Naive thymus-derived CD4-positive, alpha-beta T cell (primary cell): ENCODE results near the gene OVAAL. TPM values are rescaled to one million over a fixed set of nuclear protein-coding genes. Genes with fewer than 3 reads are reported as not detected.
A peak's percentile ranks its signal among the peaks of the same experiment; 100 is the strongest.

Source experiments
- ATAC-seq: fragments of 150-1000 bp; cut with Tn5 transposase; 2 replicates; pipeline ENCODE4 v1.10.0; 2021; ENCODE audit warnings: mild to moderate bottlenecking, moderate library complexity
- CTCF ChIA-PET: fragments of 350-600 bp; sonication (Branson Sonifier 250); formaldehyde crosslinking; loops from one replicate; lab custom pipeline; 2021; ENCODE audit warnings: antibody characterized with exemption; lab: Charles Lee
- POLR2A ChIA-PET: fragments of 350-600 bp; sonication (Branson Sonifier 250); formaldehyde crosslinking; loops from one replicate; lab custom pipeline; 2021; ENCODE audit warnings: antibody characterized with exemption, inconsistent platforms; lab: Charles Lee
- DNase-seq, 9 donors: peaks; one replicate each; pipeline versions ENCODE4 v3.0.0 to v3.0.0-alpha.2; 2020 to 2022; ENCODE audit warnings: mixed read lengths in 1 of 9
- H3K27ac ChIP-seq: one replicate; pipeline ENCODE4 v1.7.0; 2013; ENCODE audit warnings: mild to moderate bottlenecking, low read depth, low read length, moderate library complexity
- H3K27me3 ChIP-seq, 2 donors: one replicate each; pipeline ENCODE4 v1.7.0; 2013; ENCODE audit warnings: low read length in 2 of 2, mild to moderate bottlenecking in 2 of 2, moderate library complexity in 2 of 2; ENCODE audit not compliant: control insufficient read depth in 2 of 2, insufficient read depth in 2 of 2
- H3K36me3 ChIP-seq, 3 experiments: 1 replicate in 2 of 3; 2 replicates in 1 of 3; pipeline ENCODE4 v1.7.0; 2013; ENCODE audit warnings: low read length in 3 of 3, mild to moderate bottlenecking in 3 of 3, moderate library complexity in 1 of 3; ENCODE audit not compliant: insufficient read depth in 3 of 3, control insufficient read depth in 2 of 3
- H3K4me1 ChIP-seq, 2 donors: one replicate each; pipeline ENCODE4 v1.7.0; 2013; ENCODE audit warnings: low read length in 2 of 2, mild to moderate bottlenecking in 2 of 2, moderate library complexity in 1 of 2; ENCODE audit not compliant: control insufficient read depth in 2 of 2, insufficient read depth in 2 of 2
- H3K4me3 ChIP-seq: 2 replicates; pipeline ENCODE4 v1.7.0; 2013; ENCODE audit warnings: mild to moderate bottlenecking, low read length
- H3K9me3 ChIP-seq, 3 experiments: 1 replicate in 2 of 3; 2 replicates in 1 of 3; pipeline ENCODE4 v1.7.0; 2013; ENCODE audit warnings: low read length in 3 of 3; ENCODE audit not compliant: control insufficient read depth in 2 of 3
- H3K27ac Mint-ChIP-seq, 9 donors: one replicate each; pipeline ENCODE4 v1.8.0; 2020 to 2022; ENCODE audit warnings: mixed read lengths in 9 of 9, mild to moderate bottlenecking in 8 of 9, moderate library complexity in 5 of 9, inconsistent platforms in 2 of 9
- H3K27me3 Mint-ChIP-seq, 5 donors: one replicate each; pipeline ENCODE4 v1.8.0; 2021 to 2022; ENCODE audit warnings: mixed read lengths in 5 of 5, mild to moderate bottlenecking in 1 of 5
- H3K36me3 Mint-ChIP-seq, 5 donors: one replicate each; pipeline ENCODE4 v1.8.0; 2020 to 2022; ENCODE audit warnings: mixed read lengths in 5 of 5, mild to moderate bottlenecking in 3 of 5, inconsistent platforms in 1 of 5
- H3K4me1 Mint-ChIP-seq, 7 donors: one replicate each; pipeline ENCODE4 v1.8.0; 2020 to 2022; ENCODE audit warnings: mixed read lengths in 7 of 7, mild to moderate bottlenecking in 3 of 7, inconsistent platforms in 1 of 7
- H3K4me3 Mint-ChIP-seq, 10 donors: one replicate each; pipeline ENCODE4 v1.8.0; 2020 to 2022; ENCODE audit warnings: mild to moderate bottlenecking in 10 of 10, mixed read lengths in 10 of 10, moderate library complexity in 6 of 10, inconsistent platforms in 2 of 10
- H3K9me3 Mint-ChIP-seq, 11 donors: one replicate each; pipeline ENCODE4 v1.8.0; 2020 to 2022; ENCODE audit warnings: mixed read lengths in 11 of 11, mild to moderate bottlenecking in 4 of 11, inconsistent platforms in 1 of 11, moderate library complexity in 1 of 11
- intact Hi-C, 2 donors: fragments of 100-400 bp; cut with micrococcal nuclease; formaldehyde crosslinking; loops; one replicate each; pipeline ENCODE4 v1.15.1; 2023
- polyA plus RNA-seq, 2 donors: library from polyadenylated mRNA; unstranded; fragments of 300-500 nt; fragmentation: Illumina TruSeq; gene quantifications; one replicate each; pipeline ENCODE4 v1.2.3, GENCODE V29; 2021
- total RNA-seq, 6 experiments: library from RNA in 5 of 6; stranded (reverse) in 5 of 6; gene quantifications; 1 replicate in 5 of 6; 2 replicates in 1 of 6; pipeline ENCODE4 v1.2.3 and lab custom pipeline; 2021 to 2026

The OVAAL gene
- total and polyA plus RNA-seq, 7 experiments from 2014 or later: not detected

GRCh38 chr1:180586671-180587155 lies 27.9 kb downstream of the OVAAL start:
- peaks cover 0 to 28% (median 5%) of the 10 kb centered on the region in 5 donors for H3K27me3 Mint-ChIP-seq
- H3K9me3 Mint-ChIP-seq: peaks cover 0 to 29% (median 6%) of the 10 kb centered on the region in 11 donors
- peak overlapping the region in 1 of 9 donors; percentile 90 for H3K27ac Mint-ChIP-seq
- ATAC-seq (no peak), DNase-seq (no peak)
- peaks cover 0 to 27% (median 0%) of the 10 kb centered on the region in 7 donors for H3K4me1 Mint-ChIP-seq
- no peaks in the 10 kb centered on the region for H3K9me3 ChIP-seq
- no peak overlapping the region for H3K4me3 ChIP-seq
- POLR2A ChIA-PET: no interaction called here
- H3K36me3 ChIP-seq: no peaks in the 10 kb centered on the region
- no peak overlapping the region for H3K4me3 Mint-ChIP-seq
- no peak overlapping the region for H3K27ac ChIP-seq
- no peaks in the 10 kb centered on the region for H3K4me1 ChIP-seq
- H3K27me3 ChIP-seq: no peaks in the 10 kb centered on the region
- CTCF ChIA-PET: no interaction called here
- H3K36me3 Mint-ChIP-seq: peaks cover 0 to 18% (median 0%) of the 10 kb centered on the region in 5 donors
- intact Hi-C loops: no loop called here

- Histone ChIP-seq H3K9me3 (no peaks in the 10 kb centered on the region), H3K27ac (no peak overlapping the region), H3K36me3 (no peaks in the 10 kb centered on the region), H3K4me1 (no peaks in the 10 kb centered on the region), H3K27me3 (no peaks in the 10 kb centered on the region), H3K4me3 (no peak overlapping the region)
- Mint-ChIP-seq H3K36me3 (peaks cover 0 to 18% (median 0%) of the 10 kb centered on the region in 5 donors), H3K4me1 (peaks cover 0 to 27% (median 0%) of the 10 kb centered on the region in 7 donors), H3K9me3 (peaks cover 0 to 29% (median 6%) of the 10 kb centered on the region in 11 donors), H3K27ac (no peak overlapping the region), H3K27me3 (peaks cover 0 to 28% (median 5%) of the 10 kb centered on the region in 5 donors), H3K4me3 (no peak overlapping the region)
- POLR2A ChIA-PET: no interaction called here
- ATAC-seq (no peak), DNase-seq (no peak)
- intact Hi-C loops: no loop called here
- CTCF ChIA-PET: interaction anchor here (0.6 kb wide), 1 partner anchor 1541 kb away, joined by 4 read pairs; no protein-coding TSS in a partner anchor
Observed at GRCh38 chr1:180588121-180588520, 29.4 kb downstream of the OVAAL start.

GRCh38 chr1:180590889-180591288 lies 32.1 kb downstream of the OVAAL start:
- DNase-seq: no peak
- no peak for ATAC-seq
- Mint-ChIP-seq H3K9me3 (peaks cover 0 to 29% (median 6%) of the 10 kb centered on the region in 11 donors), H3K36me3 (peaks cover 0 to 18% (median 0%) of the 10 kb centered on the region in 5 donors), H3K27me3 (peaks cover 5 to 22% (median 12%) of the 10 kb centered on the region in 5 donors), H3K4me1 (peaks cover 0 to 12% (median 0%) of the 10 kb centered on the region in 7 donors), H3K4me3 (no peak overlapping the region), H3K27ac (no peak overlapping the region)
- ChIA-PET POLR2A (no interaction called here), CTCF (no interaction called here)
- H3K27me3 ChIP-seq: no peaks in the 10 kb centered on the region
- no peaks in the 10 kb centered on the region for H3K9me3 ChIP-seq
- no peaks in the 10 kb centered on the region for H3K36me3 ChIP-seq
- H3K4me3 ChIP-seq: no peak overlapping the region
- no peak overlapping the region for H3K27ac ChIP-seq
- intact Hi-C loops: no loop called here
- H3K4me1 ChIP-seq: no peaks in the 10 kb centered on the region

GRCh38 chr1:180593382-180593781 lies 34.6 kb downstream of the OVAAL start:
- H3K27ac Mint-ChIP-seq: no peak overlapping the region
- Histone ChIP-seq H3K4me3 (no peak overlapping the region), H3K9me3 (no peaks in the 10 kb centered on the region), H3K27ac (no peak overlapping the region), H3K36me3 (no peaks in the 10 kb centered on the region), H3K27me3 (no peaks in the 10 kb centered on the region), H3K4me1 (no peaks in the 10 kb centered on the region)
- H3K27me3 Mint-ChIP-seq: peaks cover 9 to 22% (median 14%) of the 10 kb centered on the region in 5 donors
- ATAC-seq (no peak), DNase-seq (no peak)
- POLR2A ChIA-PET: interaction anchor here (0.6 kb wide), 1 partner anchor 306 kb away, joined by 4 read pairs; no protein-coding TSS in a partner anchor
- peaks cover 0 to 5% (median 0%) of the 10 kb centered on the region in 5 donors for H3K36me3 Mint-ChIP-seq
- intact Hi-C loops: no loop called here
- CTCF ChIA-PET: no interaction called here
- peaks cover 0 to 1% (median 0%) of the 10 kb centered on the region in 7 donors for H3K4me1 Mint-ChIP-seq
- no peak overlapping the region for H3K4me3 Mint-ChIP-seq
- peaks cover 0 to 14% (median under 1%) of the 10 kb centered on the region in 11 donors for H3K9me3 Mint-ChIP-seq

- CTCF ChIA-PET: no interaction called here
- H3K4me3 ChIP-seq: no peak overlapping the region
- no peak overlapping the region for H3K27ac ChIP-seq
- peaks cover 0 to 1% (median 0%) of the 10 kb centered on the region in 5 donors for H3K36me3 Mint-ChIP-seq
- ATAC-seq (no peak), DNase-seq (no peak)
- H3K9me3 Mint-ChIP-seq: peaks cover 0 to 4% (median 0%) of the 10 kb centered on the region in 11 donors
- H3K9me3 ChIP-seq: no peaks in the 10 kb centered on the region
- intact Hi-C loops: no loop called here
- peaks cover 9 to 29% (median 13%) of the 10 kb centered on the region in 5 donors for H3K27me3 Mint-ChIP-seq
- peaks cover 0 to 1% (median 0%) of the 10 kb centered on the region in 7 donors for H3K4me1 Mint-ChIP-seq
- no peaks in the 10 kb centered on the region for H3K27me3 ChIP-seq
- H3K4me1 ChIP-seq: no peaks in the 10 kb centered on the region
- no peak overlapping the region for H3K4me3 Mint-ChIP-seq
- no peaks in the 10 kb centered on the region for H3K36me3 ChIP-seq
- no peak overlapping the region for H3K27ac Mint-ChIP-seq
- POLR2A ChIA-PET: no interaction called here
Observed at GRCh38 chr1:180594723-180595122, 36.0 kb downstream of the OVAAL start.

GRCh38 chr1:180595966-180596365 lies 37.2 kb downstream of the OVAAL start:
- H3K4me3 ChIP-seq: no peak overlapping the region
- DNase-seq (no peak), ATAC-seq (no peak)
- H3K4me1 Mint-ChIP-seq: peaks cover 0 to 1% (median 0%) of the 10 kb centered on the region in 7 donors
- H3K27me3 ChIP-seq: no peaks in the 10 kb centered on the region
- no peaks in the 10 kb centered on the region for H3K36me3 Mint-ChIP-seq
- H3K36me3 ChIP-seq: no peaks in the 10 kb centered on the region
- no peak overlapping the region for H3K4me3 Mint-ChIP-seq
- no peaks in the 10 kb centered on the region for H3K9me3 ChIP-seq
- no peaks in the 10 kb centered on the region for H3K4me1 ChIP-seq
- H3K27ac ChIP-seq: no peak overlapping the region
- POLR2A ChIA-PET: no interaction called here
- H3K27ac Mint-ChIP-seq: no peak overlapping the region
- H3K27me3 Mint-ChIP-seq: peaks cover 3 to 30% (median 9%) of the 10 kb centered on the region in 5 donors
- intact Hi-C loops: no loop called here
- CTCF ChIA-PET: no interaction called here
- no peaks in the 10 kb centered on the region for H3K9me3 Mint-ChIP-seq

GRCh38 chr1:180597520-180597919 lies 38.8 kb downstream of the OVAAL start:
- Histone ChIP-seq H3K36me3 (no peaks in the 10 kb centered on the region), H3K4me3 (no peak overlapping the region), H3K27ac (no peak overlapping the region), H3K27me3 (no peaks in the 10 kb centered on the region), H3K4me1 (no peaks in the 10 kb centered on the region), H3K9me3 (no peaks in the 10 kb centered on the region)
- H3K27me3 Mint-ChIP-seq: peaks cover 0 to 39% (median 13%) of the 10 kb centered on the region in 5 donors
- CTCF ChIA-PET: no interaction called here
- H3K4me3 Mint-ChIP-seq: no peak overlapping the region
- H3K36me3 Mint-ChIP-seq: no peaks in the 10 kb centered on the region
- intact Hi-C loops: no loop called here
- DNase-seq (no peak), ATAC-seq (no peak)
- no peak overlapping the region for H3K27ac Mint-ChIP-seq
- POLR2A ChIA-PET: no interaction called here
- peaks cover 0 to 1% (median 0%) of the 10 kb centered on the region in 7 donors for H3K4me1 Mint-ChIP-seq
- no peaks in the 10 kb centered on the region for H3K9me3 Mint-ChIP-seq
